Measurements from ENCODE around the gene DEUP1. TPM values are rescaled to one million over a fixed set of nuclear protein-coding genes. Genes with fewer than 3 reads are reported as not detected.

DEUP1 gene
- polyA plus RNA-seq, 1 of the 3 experiments (the other 2 are of a cell fraction): not detected

DNA sequence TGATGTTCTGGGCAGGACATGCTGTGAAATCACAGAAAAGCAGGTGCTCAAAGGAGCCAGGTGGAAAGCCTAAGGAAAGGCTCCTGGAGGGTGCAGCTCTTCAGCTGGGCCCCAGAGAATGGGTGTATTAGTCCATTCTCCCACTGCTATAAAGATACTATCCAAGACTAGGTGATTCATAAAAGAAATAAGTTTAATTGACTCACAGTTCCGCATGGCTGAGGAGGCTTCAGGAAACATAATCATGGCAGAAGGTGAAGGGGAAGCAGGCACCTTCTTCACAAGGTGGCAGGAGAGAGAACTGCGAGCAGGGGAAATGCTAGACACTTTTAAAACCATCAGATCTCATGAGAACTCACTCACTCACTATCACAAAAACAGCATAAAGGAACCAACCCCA, 43.1 kb upstream of the DEUP1 start:
- H3F3A ChIP-seq (replicated peaks; ENCODE audit: insufficient read depth): no peaks in the 10 kb centered on the region
- ChIA-PET POLR2A (interaction anchor here (0.7 kb wide), 1 partner anchor 290 kb away, joined by 4 read pairs; no protein-coding TSS in a partner anchor), CTCF (interaction anchor here (1.3 kb wide), 1 partner anchor 53 kb away, joined by 3 read pairs; no protein-coding TSS in a partner anchor)
- H4K20me1 ChIP-seq (ENCODE audit: insufficient read depth): no peaks in the 10 kb centered on the region
- no peak overlapping the region for H3K9ac ChIP-seq
- H2AFZ ChIP-seq (ENCODE audit: low read depth): no peak overlapping the region
- no peaks in the 10 kb centered on the region for H3K9me2 ChIP-seq
- no peak overlapping the region for H3K4me3 ChIP-seq (ENCODE audit: low read depth in 2 of 2, low read length in 1 of 2)
- H3K27ac ChIP-seq (ENCODE audit: low read depth in 2 of 2, low read length in 1 of 2): no peak overlapping the region
- no peaks in the 10 kb centered on the region for H3K36me3 ChIP-seq (replicated peaks in 1 of 2; ENCODE audit: control insufficient read depth in 1 of 2, insufficient read depth in 2 of 2, low read length in 1 of 2)
- no peaks in the 10 kb centered on the region for H3K9me3 ChIP-seq
- no peak for DNase-seq
- 25% methylated on average over 2 of the region's 2 CpGs for WGBS (ENCODE audit: low lambda C conversion rate)
- H3K27me3 ChIP-seq (ENCODE audit: insufficient read depth): no peaks in the 10 kb centered on the region
- H3K4me1 ChIP-seq (ENCODE audit: control insufficient read depth in 1 of 2, insufficient read depth in 2 of 2, low read depth in 1 of 2, low read length in 1 of 2): peaks cover 0 to 2% of the 10 kb centered on the region in 2 experiments; a peak in 1 of 4 replicates
- H3K79me2 ChIP-seq (ENCODE audit: insufficient read depth): no peaks in the 10 kb centered on the region
- TF ChIP-seq TAF1 (IDR thresholded peaks at IDR 0.05; ENCODE audit: borderline replicate concordance, low read depth, low read length) (no peak), MEF2A (IDR thresholded peaks at IDR 0.05; ENCODE audit: borderline replicate concordance, low read depth) (no peak), YY1 (IDR thresholded peaks at IDR 0.05; ENCODE audit: low read depth) (no peak), MXI1 (IDR thresholded peaks at IDR 0.05; ENCODE audit: low read depth, low read length) (no peak)
- TF ChIP-seq, protein P1, sequence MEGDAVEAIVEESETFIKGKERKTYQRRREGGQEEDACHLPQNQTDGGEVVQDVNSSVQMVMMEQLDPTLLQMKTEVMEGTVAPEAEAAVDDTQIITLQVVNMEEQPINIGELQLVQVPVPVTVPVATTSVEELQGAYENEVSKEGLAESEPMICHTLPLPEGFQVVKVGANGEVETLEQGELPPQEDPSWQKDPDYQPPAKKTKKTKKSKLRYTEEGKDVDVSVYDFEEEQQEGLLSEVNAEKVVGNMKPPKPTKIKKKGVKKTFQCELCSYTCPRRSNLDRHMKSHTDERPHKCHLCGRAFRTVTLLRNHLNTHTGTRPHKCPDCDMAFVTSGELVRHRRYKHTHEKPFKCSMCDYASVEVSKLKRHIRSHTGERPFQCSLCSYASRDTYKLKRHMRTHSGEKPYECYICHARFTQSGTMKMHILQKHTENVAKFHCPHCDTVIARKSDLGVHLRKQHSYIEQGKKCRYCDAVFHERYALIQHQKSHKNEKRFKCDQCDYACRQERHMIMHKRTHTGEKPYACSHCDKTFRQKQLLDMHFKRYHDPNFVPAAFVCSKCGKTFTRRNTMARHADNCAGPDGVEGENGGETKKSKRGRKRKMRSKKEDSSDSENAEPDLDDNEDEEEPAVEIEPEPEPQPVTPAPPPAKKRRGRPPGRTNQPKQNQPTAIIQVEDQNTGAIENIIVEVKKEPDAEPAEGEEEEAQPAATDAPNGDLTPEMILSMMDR (IDR thresholded peaks at IDR 0.05): no peak
- TF ChIP-seq, protein P2, sequence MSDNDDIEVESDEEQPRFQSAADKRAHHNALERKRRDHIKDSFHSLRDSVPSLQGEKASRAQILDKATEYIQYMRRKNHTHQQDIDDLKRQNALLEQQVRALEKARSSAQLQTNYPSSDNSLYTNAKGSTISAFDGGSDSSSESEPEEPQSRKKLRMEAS (IDR thresholded peaks at IDR 0.05; ENCODE audit: low read depth): no peak
- H3K4me2 ChIP-seq: no peak overlapping the region

DNA sequence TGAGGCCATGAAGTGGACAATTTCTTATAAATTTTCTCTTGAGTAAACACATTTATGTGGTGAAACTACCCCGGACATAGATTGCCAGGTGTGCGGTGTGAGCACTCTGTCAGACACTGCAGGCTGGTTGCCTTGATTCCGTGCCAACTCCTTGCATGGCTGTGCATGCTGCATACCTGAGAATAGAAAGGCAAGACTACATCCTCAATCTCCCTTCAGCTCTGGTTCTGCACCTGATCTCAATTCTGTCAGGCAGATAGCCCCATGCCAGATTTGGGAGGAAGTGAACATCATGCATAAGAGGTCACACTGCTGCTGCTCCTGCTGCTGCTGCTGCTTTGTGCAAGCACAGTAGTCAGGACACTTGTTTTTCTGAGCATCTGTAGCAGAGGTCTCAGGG, 42.5 kb upstream of the DEUP1 start:
- Histone ChIP-seq H3K36me3 (replicated peaks in 1 of 2; ENCODE audit: control insufficient read depth in 1 of 2, insufficient read depth in 2 of 2, low read length in 1 of 2) (no peaks in the 10 kb centered on the region), H3K79me2 (ENCODE audit: insufficient read depth) (no peaks in the 10 kb centered on the region), H3K9ac (no peak overlapping the region), H3F3A (replicated peaks; ENCODE audit: insufficient read depth) (no peaks in the 10 kb centered on the region), H3K27me3 (ENCODE audit: insufficient read depth) (no peaks in the 10 kb centered on the region), H3K4me2 (no peak overlapping the region), H3K27ac (ENCODE audit: low read depth in 2 of 2, low read length in 1 of 2) (no peak overlapping the region), H3K4me3 (ENCODE audit: low read depth in 2 of 2, low read length in 1 of 2) (no peak overlapping the region), H3K4me1 (ENCODE audit: control insufficient read depth in 1 of 2, insufficient read depth in 2 of 2, low read depth in 1 of 2, low read length in 1 of 2) (peaks cover 0 to 2% of the 10 kb centered on the region in 2 experiments; a peak in 1 of 4 replicates), H3K9me2 (no peaks in the 10 kb centered on the region), H4K20me1 (ENCODE audit: insufficient read depth) (no peaks in the 10 kb centered on the region), H2AFZ (ENCODE audit: low read depth) (no peak overlapping the region), H3K9me3 (no peaks in the 10 kb centered on the region)
- TF ChIP-seq FOXM1 (IDR thresholded peaks at IDR 0.05; ENCODE audit: low read depth) (no peak), RXRA (IDR thresholded peaks at IDR 0.05; ENCODE audit: borderline replicate concordance, low read depth) (no peak), NRF1 (IDR thresholded peaks at IDR 0.05; ENCODE audit: low read depth, low read length) (no peak), FOXJ3 (CRISPR knock-in tag; IDR thresholded peaks at IDR 0.05) (no peak), SIN3A (IDR thresholded peaks at IDR 0.05; ENCODE audit: borderline replicate concordance, low read depth, low read length) (no peak), JUND (IDR thresholded peaks at IDR 0.05) (no peak), MEF2A (IDR thresholded peaks at IDR 0.05; ENCODE audit: borderline replicate concordance, low read depth) (no peak), NFIC (IDR thresholded peaks at IDR 0.05; ENCODE audit: borderline replicate concordance) (no peak)
- TF ChIP-seq, protein P3, sequence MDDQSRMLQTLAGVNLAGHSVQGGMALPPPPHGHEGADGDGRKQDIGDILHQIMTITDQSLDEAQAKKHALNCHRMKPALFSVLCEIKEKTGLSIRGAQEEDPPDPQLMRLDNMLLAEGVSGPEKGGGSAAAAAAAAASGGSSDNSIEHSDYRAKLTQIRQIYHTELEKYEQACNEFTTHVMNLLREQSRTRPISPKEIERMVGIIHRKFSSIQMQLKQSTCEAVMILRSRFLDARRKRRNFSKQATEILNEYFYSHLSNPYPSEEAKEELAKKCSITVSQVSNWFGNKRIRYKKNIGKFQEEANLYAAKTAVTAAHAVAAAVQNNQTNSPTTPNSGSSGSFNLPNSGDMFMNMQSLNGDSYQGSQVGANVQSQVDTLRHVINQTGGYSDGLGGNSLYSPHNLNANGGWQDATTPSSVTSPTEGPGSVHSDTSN (IDR thresholded peaks at IDR 0.05): no peak
- WGBS (ENCODE audit: low lambda C conversion rate): no CpG with 5 or more reads among the region's 3 CpGs
- ChIA-PET POLR2A (no interaction called here), CTCF (no interaction called here)
- no peak for DNase-seq
